ENCODE data around the gene DPY30.

- TF ChIP-seq ARNTL (CRISPR knock-in tag; IDR thresholded peaks at IDR 0.05; ENCODE audit: borderline replicate concordance, low read depth) = no peak
- no peak for TF ChIP-seq ZFP30 (CRISPR knock-in tag; IDR thresholded peaks at IDR 0.05)
- no peak for TF ChIP-seq BACH2 (CRISPR knock-in tag; IDR thresholded peaks at IDR 0.05; ENCODE audit: borderline replicate concordance)
- no peak for TF ChIP-seq ZC3H10 (CRISPR knock-in tag; IDR thresholded peaks at IDR 0.05)
- no peak for TF ChIP-seq ZFP3 (CRISPR knock-in tag; IDR thresholded peaks at IDR 0.05)
- TF ChIP-seq ZNF70 (CRISPR knock-in tag; IDR thresholded peaks at IDR 0.05) = no peak
- no peak for TF ChIP-seq TOX (CRISPR knock-in tag; IDR thresholded peaks at IDR 0.05; ENCODE audit: borderline replicate concordance)
- TF ChIP-seq RARB (CRISPR knock-in tag; IDR thresholded peaks at IDR 0.05) = no peak
These were observed 40.2 kb downstream of the DPY30 start for GRCh38 chr2:31999438-31999837.
